ENCODE measurements around the gene ATP6V1G3.
"Not testable (repeated sequence)": the region's sequence is repeated elsewhere in the genome, so short reads cannot be mapped to it uniquely, and the experiment has no call there.

ATP6V1G3 gene

GRCh38 chr1:198495631-198496030, 44.8 kb downstream of the ATP6V1G3 start:
- DNase-seq = no peak

GRCh38 chr1:198494658-198495103, 45.8 kb downstream of the ATP6V1G3 start:
- no peak for DNase-seq

- DNase-seq = no peak
These were observed 46.3 kb downstream of the ATP6V1G3 start for GRCh38 chr1:198494139-198494538.

- DNase-seq = no peak
These were observed 47.2 kb downstream of the ATP6V1G3 start for GRCh38 chr1:198493329-198493728.

GRCh38 chr1:198492872-198493271, 47.6 kb downstream of the ATP6V1G3 start:
- DNase-seq = no peak

- DNase-seq = no peak
These were observed 48.9 kb downstream of the ATP6V1G3 start for GRCh38 chr1:198491596-198491995.

- DNase-seq = no peak
These were observed 49.5 kb downstream of the ATP6V1G3 start for GRCh38 chr1:198491028-198491427.

GRCh38 chr1:198490224-198490623, 50.3 kb downstream of the ATP6V1G3 start:
- no peak for DNase-seq

GRCh38 chr1:198486903-198487302, 53.6 kb downstream of the ATP6V1G3 start:
- DNase-seq = no peak

GRCh38 chr1:198483645-198484044, 56.8 kb downstream of the ATP6V1G3 start:
- no peak for DNase-seq

- no peak for DNase-seq
These were observed 57.5 kb downstream of the ATP6V1G3 start for GRCh38 chr1:198483006-198483405.

GRCh38 chr1:198481661-198482060, 58.8 kb downstream of the ATP6V1G3 start:
- DNase-seq = no peak

GRCh38 chr1:198480876-198481275, 59.6 kb downstream of the ATP6V1G3 start:
- DNase-seq = no peak

- DNase-seq = not testable (repeated sequence)
These were observed 63.1 kb downstream of the ATP6V1G3 start for GRCh38 chr1:198477354-198477753.
